CD8-positive, alpha-beta memory T cell (primary cell): ENCODE results near the gene KHDC4. TPM values are rescaled to one million over a fixed set of nuclear protein-coding genes. Genes with fewer than 3 reads are reported as not detected.
A peak's percentile ranks its signal among the peaks of the same experiment; 100 is the strongest.

Experiments used
- CTCF ChIA-PET: fragments of 350-600 bp; sonication (Branson Sonifier 250); formaldehyde crosslinking; loops from one replicate; lab custom pipeline; 2021; ENCODE audit warnings: antibody characterized with exemption; lab: Charles Lee
- POLR2A ChIA-PET: fragments of 350-600 bp; sonication (Branson Sonifier 250); formaldehyde crosslinking; loops from one replicate; lab custom pipeline; 2021; ENCODE audit warnings: antibody characterized with exemption; lab: Charles Lee
- DNase-seq, 5 donors: peaks; one replicate each; pipeline versions ENCODE4 v3.0.0 to v3.0.0-alpha.2; 2020 to 2022; ENCODE audit warnings: mixed read lengths in 1 of 5
- H3K27ac ChIP-seq: one replicate; pipeline ENCODE4 v1.7.0; 2013; ENCODE audit warnings: low read depth, mild to moderate bottlenecking, low read length, moderate library complexity
- H3K27me3 ChIP-seq: 2 replicates; pipeline ENCODE4 v1.7.0; 2013; ENCODE audit warnings: low read length, mild to moderate bottlenecking; ENCODE audit not compliant: insufficient read depth, poor library complexity, severe bottlenecking
- H3K36me3 ChIP-seq: 2 replicates; pipeline ENCODE4 v1.7.0; 2013; ENCODE audit warnings: mild to moderate bottlenecking, low read length, moderate library complexity; ENCODE audit not compliant: insufficient read depth
- H3K4me1 ChIP-seq: 2 replicates; pipeline ENCODE4 v1.7.0; 2013; ENCODE audit warnings: mild to moderate bottlenecking, low read length, moderate library complexity; ENCODE audit not compliant: insufficient read depth
- H3K4me3 ChIP-seq: 2 replicates; pipeline ENCODE4 v1.7.0; 2013; ENCODE audit warnings: mild to moderate bottlenecking, low read length
- H3K9me3 ChIP-seq: 2 replicates; pipeline ENCODE4 v1.7.0; 2013; ENCODE audit warnings: mild to moderate bottlenecking, low read length
- H3K27ac Mint-ChIP-seq, 8 donors: one replicate each; pipeline ENCODE4 v1.8.0; 2020 to 2021; ENCODE audit warnings: mixed read lengths in 8 of 8, mild to moderate bottlenecking in 6 of 8, inconsistent platforms in 3 of 8, moderate library complexity in 3 of 8
- H3K27me3 Mint-ChIP-seq, 2 donors: one replicate each; pipeline ENCODE4 v1.8.0; 2020 to 2021; ENCODE audit warnings: mixed read lengths in 2 of 2, mild to moderate bottlenecking in 1 of 2, moderate library complexity in 1 of 2
- H3K36me3 Mint-ChIP-seq, 3 donors: one replicate each; pipeline ENCODE4 v1.8.0; 2020 to 2021; ENCODE audit warnings: mixed read lengths in 3 of 3, inconsistent platforms in 1 of 3, mild to moderate bottlenecking in 1 of 3
- H3K4me1 Mint-ChIP-seq, 3 donors: one replicate each; pipeline ENCODE4 v1.8.0; 2020 to 2021; ENCODE audit warnings: mixed read lengths in 3 of 3, inconsistent platforms in 1 of 3, mild to moderate bottlenecking in 1 of 3
- H3K4me3 Mint-ChIP-seq, 7 donors: one replicate each; pipeline ENCODE4 v1.8.0; 2020 to 2021; ENCODE audit warnings: mixed read lengths in 7 of 7, mild to moderate bottlenecking in 6 of 7, moderate library complexity in 4 of 7, inconsistent platforms in 2 of 7
- H3K9me3 Mint-ChIP-seq, 5 donors: one replicate each; pipeline ENCODE4 v1.8.0; 2020 to 2022; ENCODE audit warnings: mixed read lengths in 5 of 5, mild to moderate bottlenecking in 3 of 5, moderate library complexity in 2 of 5, inconsistent platforms in 1 of 5
- polyA plus RNA-seq: library from polyadenylated mRNA; unstranded; fragments of 300-500 nt; fragmentation: Illumina TruSeq; gene quantifications from one replicate; pipeline ENCODE4 v1.2.3, GENCODE V29; 2021
- total RNA-seq, 2 experiments: library from RNA; stranded (reverse); gene quantifications; one replicate each; pipeline ENCODE4 v1.2.3, GENCODE V29; 2021

The KHDC4 gene
- total and polyA plus RNA-seq, 3 experiments from 2014 or later: 8.2 to 61.2 (median 58.8) TPM

DNA sequence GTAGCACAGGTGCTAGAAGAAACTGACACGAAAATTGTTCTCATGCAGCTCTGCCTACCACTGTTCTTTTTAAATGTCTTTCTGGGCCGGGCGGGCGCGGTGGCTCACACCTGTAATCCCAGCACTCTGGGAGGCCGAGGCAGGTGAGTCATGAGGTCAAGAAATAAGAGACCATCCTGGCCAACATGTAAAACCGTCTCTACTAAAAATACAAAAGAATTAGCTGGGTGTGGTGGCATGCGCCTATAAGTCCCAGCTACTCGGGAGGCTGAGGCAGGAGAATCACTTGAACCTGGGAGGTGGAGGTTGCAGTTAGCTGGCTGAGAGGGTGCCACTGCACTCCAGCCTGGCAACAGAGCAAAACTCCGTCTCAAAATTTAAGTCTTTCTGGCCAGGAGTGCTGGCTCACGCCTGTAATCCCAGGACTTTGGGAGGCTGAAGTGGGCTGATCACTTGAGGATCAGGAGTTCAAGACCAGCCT, 22.1 kb downstream of the KHDC4 start:
- Histone ChIP-seq H3K36me3 (peaks cover 36% of the 10 kb centered on the region), H3K4me3 (no peak overlapping the region), H3K27ac (no peak overlapping the region), H3K27me3 (no peaks in the 10 kb centered on the region), H3K9me3 (no peaks in the 10 kb centered on the region), H3K4me1 (peaks cover 22% of the 10 kb centered on the region)
- ChIA-PET CTCF (no interaction called here), POLR2A (interaction anchor here (0.6 kb wide), 1 partner anchor 593 kb away, joined by 3 read pairs; no protein-coding TSS in a partner anchor)
- Mint-ChIP-seq H3K27ac (peak overlapping the region; percentile 89 to 100 (median 97)), H3K4me1 (peaks cover 23 to 34% (median 32%) of the 10 kb centered on the region in 3 donors), H3K27me3 (no peaks in the 10 kb centered on the region), H3K4me3 (peak overlapping the region; percentile 91 to 100 (median 97)), H3K36me3 (peaks cover 9 to 86% (median 12%) of the 10 kb centered on the region in 3 donors), H3K9me3 (no peaks in the 10 kb centered on the region)
- no peak for DNase-seq

DNA sequence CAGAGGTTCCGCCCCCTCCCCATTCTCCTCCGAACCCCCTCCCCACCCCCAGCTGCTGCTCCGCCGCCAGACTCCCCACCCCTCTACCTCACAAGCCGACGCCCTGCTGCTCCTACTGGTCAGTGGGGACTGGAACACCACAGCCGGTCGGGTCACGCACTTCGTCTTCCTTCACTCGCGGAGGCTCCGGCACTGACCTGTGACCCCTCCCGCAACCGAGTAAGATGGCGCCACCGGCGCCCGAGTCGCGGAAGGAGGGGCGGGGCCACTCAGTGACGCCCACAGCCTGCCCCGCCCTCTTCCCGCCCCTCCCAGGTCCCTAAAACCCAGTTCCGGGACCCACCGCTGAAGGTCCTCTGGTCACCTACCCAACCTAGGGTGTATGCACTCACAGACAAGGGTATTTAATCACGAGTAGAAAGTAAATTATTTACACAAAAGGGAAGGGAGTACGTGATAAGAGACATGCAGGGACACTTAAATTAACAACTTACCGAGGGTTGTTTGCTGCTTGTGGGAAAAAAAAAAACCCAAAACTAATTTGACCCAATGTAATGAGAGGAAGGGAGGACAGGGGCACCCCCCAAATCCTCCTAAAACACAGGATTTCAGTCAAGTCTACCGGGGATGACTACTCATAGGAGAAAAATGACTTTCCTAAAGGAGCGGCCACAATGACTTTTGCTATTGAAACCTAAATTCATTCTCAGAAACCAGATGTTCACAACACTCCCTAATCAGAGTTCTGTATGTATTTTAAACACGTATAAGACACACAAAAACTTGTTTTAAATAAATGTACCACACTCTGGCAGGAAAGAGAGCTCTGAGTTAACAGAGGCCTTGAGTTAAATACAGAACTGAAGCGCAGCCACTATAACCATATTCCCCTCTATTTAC, 22.8 kb downstream of the KHDC4 start, which contains the start of gene RIT1:
Gene RIT1 (minus strand): TSS at position 194 of the 900 bp plus-strand sequence. CDS start 588 bp downstream, outside the sequence.
- Mint-ChIP-seq H3K4me1 (peaks cover 23 to 34% (median 32%) of the 10 kb centered on the region in 3 donors), H3K27ac (peak within 1 kb of the TSS; percentile 89 to 100 (median 97)), H3K4me3 (peak within 1 kb of the TSS; percentile 91 to 100 (median 97)), H3K9me3 (no peaks in the 10 kb centered on the region), H3K36me3 (peaks cover 7 to 82% (median 9%) of the 10 kb centered on the region in 3 donors), H3K27me3 (no peaks in the 10 kb centered on the region)
- Histone ChIP-seq H3K9me3 (no peaks in the 10 kb centered on the region), H3K27me3 (no peaks in the 10 kb centered on the region), H3K4me1 (peaks cover 22% of the 10 kb centered on the region), H3K36me3 (peaks cover 32% of the 10 kb centered on the region), H3K4me3 (peak within 1 kb of the TSS; percentile 86), H3K27ac (peak within 1 kb of the TSS; percentile 80)
- CTCF ChIA-PET: no interaction called here
- POLR2A ChIA-PET: interaction anchor here (0.6 to 1.0 kb wide), 2 partner anchors 51 to 594 kb away, joined by 3 read pairs; no protein-coding TSS in a partner anchor
- peak; percentile 77 to 91 (median 86) for DNase-seq

DNA sequence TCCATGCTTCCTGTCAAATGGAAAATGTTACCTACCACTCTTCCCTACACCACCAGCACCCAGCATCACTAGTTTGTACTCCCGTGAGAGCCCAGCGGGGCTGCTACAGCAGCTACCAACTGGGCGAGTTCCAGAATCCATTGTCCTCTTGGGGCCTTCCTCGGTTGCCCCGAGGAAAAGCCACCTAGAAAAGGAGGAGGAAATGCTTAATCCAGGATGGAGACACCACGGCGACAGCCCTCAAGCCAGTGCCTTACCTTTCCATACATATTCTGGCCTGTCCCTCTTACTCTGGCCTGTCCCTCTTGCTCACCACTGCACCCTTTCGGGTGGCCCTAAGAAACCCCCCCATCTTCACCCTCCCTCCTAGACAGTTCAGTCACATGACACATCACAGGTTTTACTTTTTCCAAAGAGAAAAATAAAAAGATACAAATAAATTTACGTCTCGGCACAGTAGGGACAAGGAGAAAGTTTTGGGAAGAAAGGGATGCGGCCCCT, 23.5 kb downstream of the KHDC4 start:
- H3K4me1 Mint-ChIP-seq: peaks cover 23 to 34% (median 32%) of the 10 kb centered on the region in 3 donors
- H3K4me3 Mint-ChIP-seq: peak overlapping the region; percentile 91 to 100 (median 97)
- H3K9me3 ChIP-seq: no peaks in the 10 kb centered on the region
- POLR2A ChIA-PET: interaction anchor here (1.0 kb wide), 1 partner anchor 50 kb away, joined by 3 read pairs; no protein-coding TSS in a partner anchor
- peaks cover 25% of the 10 kb centered on the region for H3K36me3 ChIP-seq
- H3K36me3 Mint-ChIP-seq: peaks cover 4 to 79% (median 8%) of the 10 kb centered on the region in 3 donors
- peaks cover 22% of the 10 kb centered on the region for H3K4me1 ChIP-seq
- H3K27ac ChIP-seq: peak overlapping the region; percentile 80
- no peaks in the 10 kb centered on the region for H3K27me3 ChIP-seq
- peak in 2 of 5 donors; percentile 14 to 26 for DNase-seq
- H3K4me3 ChIP-seq: peak overlapping the region; percentile 86
- CTCF ChIA-PET: interaction anchor here (0.6 kb wide), 1 partner anchor 562 kb away, joined by 3 read pairs; no protein-coding TSS in a partner anchor
- H3K27ac Mint-ChIP-seq: peak overlapping the region; percentile 89 to 100 (median 97)
- H3K27me3 Mint-ChIP-seq: no peaks in the 10 kb centered on the region
- no peaks in the 10 kb centered on the region for H3K9me3 Mint-ChIP-seq

DNA sequence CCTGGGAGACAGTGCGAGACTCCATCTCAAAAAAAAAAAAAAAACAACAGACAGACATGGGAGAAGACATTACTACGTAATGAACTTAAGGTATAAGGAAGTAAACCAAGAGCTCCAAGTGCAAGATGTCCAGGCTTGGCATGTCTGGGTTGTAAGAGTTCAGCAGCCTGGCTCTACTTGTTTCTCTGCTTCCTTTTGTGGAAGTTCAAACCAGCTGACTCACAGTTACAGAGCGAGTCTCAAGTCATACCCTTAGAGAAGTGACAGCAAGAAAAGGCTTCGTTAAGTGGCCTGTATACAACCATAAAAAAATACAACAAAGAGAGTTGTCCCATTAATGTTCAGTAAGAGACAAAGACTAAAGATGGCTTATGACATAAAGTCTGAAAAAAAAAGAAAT, 24.3 kb downstream of the KHDC4 start:
- Histone ChIP-seq H3K4me1 (peaks cover 22% of the 10 kb centered on the region), H3K9me3 (no peaks in the 10 kb centered on the region), H3K27ac (peak overlapping the region; percentile 80), H3K4me3 (peak overlapping the region; percentile 86), H3K36me3 (peaks cover 28% of the 10 kb centered on the region), H3K27me3 (no peaks in the 10 kb centered on the region)
- ChIA-PET POLR2A (interaction anchor here (1.0 kb wide), 1 partner anchor 49 kb away, joined by 3 read pairs; no protein-coding TSS in a partner anchor), CTCF (interaction anchor here (0.6 kb wide), 1 partner anchor 561 kb away, joined by 3 read pairs; no protein-coding TSS in a partner anchor)
- H3K4me1 Mint-ChIP-seq: peaks cover 23 to 34% (median 32%) of the 10 kb centered on the region in 3 donors
- H3K9me3 Mint-ChIP-seq: no peaks in the 10 kb centered on the region
- H3K4me3 Mint-ChIP-seq: peak overlapping the region; percentile 91 to 100 (median 97)
- DNase-seq: no peak
- no peaks in the 10 kb centered on the region for H3K27me3 Mint-ChIP-seq
- peak overlapping the region; percentile 50 to 100 (median 97) for H3K27ac Mint-ChIP-seq
- peaks cover 4 to 77% (median 8%) of the 10 kb centered on the region in 3 donors for H3K36me3 Mint-ChIP-seq

DNA sequence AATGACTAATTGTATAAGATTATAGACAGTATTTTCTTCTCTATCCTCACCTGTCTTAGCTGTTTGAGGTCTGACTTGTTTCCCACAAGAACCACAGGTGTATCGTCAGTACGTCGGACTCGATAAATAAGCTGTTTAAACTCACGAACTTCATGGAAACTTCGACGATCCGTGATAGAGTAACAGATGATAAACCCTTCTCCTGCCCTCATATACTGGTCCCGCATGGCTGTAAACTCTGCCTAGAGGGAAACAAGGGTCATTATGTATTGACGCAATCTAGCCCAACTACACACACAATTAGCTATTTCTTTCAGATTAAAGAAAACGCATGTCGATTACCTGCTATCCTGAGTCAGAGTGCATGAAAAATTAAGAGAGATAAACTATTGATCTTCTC, 30.0 kb downstream of the KHDC4 start:
- H3K27ac ChIP-seq: no peak overlapping the region
- ChIA-PET CTCF (interaction anchor here (1.2 to 1.3 kb wide), 2 partner anchors 9 to 58 kb away, joined by 3 to 5 read pairs; no protein-coding TSS in a partner anchor), POLR2A (no interaction called here)
- Mint-ChIP-seq H3K9me3 (no peaks in the 10 kb centered on the region), H3K27me3 (no peaks in the 10 kb centered on the region), H3K27ac (peak overlapping the region in 3 of 8 donors; percentile 3 to 19 (median 14)), H3K4me1 (peaks cover 1 to 15% (median 4%) of the 10 kb centered on the region in 3 donors), H3K4me3 (no peak overlapping the region), H3K36me3 (peaks cover 6 to 74% (median 18%) of the 10 kb centered on the region in 3 donors)
- peaks cover under 1% of the 10 kb centered on the region for H3K4me1 ChIP-seq
- H3K9me3 ChIP-seq: no peaks in the 10 kb centered on the region
- H3K27me3 ChIP-seq: no peaks in the 10 kb centered on the region
- no peak for DNase-seq
- H3K4me3 ChIP-seq: no peak overlapping the region
- H3K36me3 ChIP-seq: peaks cover 49% of the 10 kb centered on the region

DNA sequence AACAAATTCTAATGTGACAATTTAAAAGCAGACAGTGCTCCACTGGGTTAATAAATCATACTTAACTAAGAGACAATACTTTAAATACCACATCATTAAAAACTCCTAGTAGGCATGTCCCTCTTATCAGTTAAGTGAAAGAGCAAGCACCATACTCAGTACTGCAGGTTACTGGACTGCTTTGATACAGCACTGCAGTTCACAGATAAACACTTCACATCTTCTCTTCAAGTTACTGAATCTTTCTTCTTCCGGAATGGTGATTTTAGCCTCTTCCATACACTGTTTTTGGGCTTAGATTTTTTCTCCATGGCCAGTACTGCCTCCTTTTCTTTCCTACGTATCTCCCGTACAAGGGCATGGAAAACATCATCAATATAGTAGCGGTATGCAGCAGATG, 34.1 kb downstream of the KHDC4 start:
- Mint-ChIP-seq H3K4me1 (peaks cover 5 to 10% (median 6%) of the 10 kb centered on the region in 3 donors), H3K36me3 (peaks cover 6 to 71% (median 21%) of the 10 kb centered on the region in 3 donors), H3K27me3 (no peaks in the 10 kb centered on the region), H3K27ac (peak overlapping the region in 3 of 8 donors; percentile 7 to 62 (median 15)), H3K9me3 (no peaks in the 10 kb centered on the region), H3K4me3 (no peak overlapping the region)
- Histone ChIP-seq H3K4me3 (no peak overlapping the region), H3K4me1 (no peaks in the 10 kb centered on the region), H3K27ac (no peak overlapping the region), H3K9me3 (no peaks in the 10 kb centered on the region), H3K27me3 (no peaks in the 10 kb centered on the region), H3K36me3 (peaks cover 44% of the 10 kb centered on the region)
- POLR2A ChIA-PET: interaction anchor here (0.7 kb wide), 1 partner anchor 1701 kb away, joined by 3 read pairs; no protein-coding TSS in a partner anchor
- DNase-seq: no peak
- CTCF ChIA-PET: no interaction called here

DNA sequence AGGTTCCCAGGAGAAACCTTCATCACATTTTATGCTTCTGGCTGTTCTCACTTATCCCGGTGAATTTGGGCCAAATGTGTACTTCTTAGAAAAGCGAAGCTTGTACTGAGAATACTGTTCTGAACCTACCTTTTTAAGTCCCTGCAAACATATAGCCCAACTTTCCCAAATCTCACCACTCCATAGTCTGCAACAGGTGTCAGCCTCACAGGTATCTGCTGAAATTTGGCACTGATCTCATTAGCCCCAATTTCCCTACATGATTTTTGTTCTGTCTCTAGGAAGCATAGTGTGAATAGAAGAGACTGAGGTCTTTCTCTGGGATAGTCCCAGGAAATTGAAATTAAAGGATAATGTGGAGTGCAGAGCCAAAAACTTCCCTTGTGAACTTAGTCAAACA, 34.5 kb downstream of the KHDC4 start:
- H3K27ac Mint-ChIP-seq: peak overlapping the region in 5 of 8 donors; percentile 7 to 62 (median 26)
- no peaks in the 10 kb centered on the region for H3K9me3 Mint-ChIP-seq
- DNase-seq: no peak
- no peaks in the 10 kb centered on the region for H3K27me3 ChIP-seq
- H3K27ac ChIP-seq: no peak overlapping the region
- ChIA-PET CTCF (no interaction called here), POLR2A (interaction anchor here (0.7 kb wide), 1 partner anchor 1700 kb away, joined by 3 read pairs; no protein-coding TSS in a partner anchor)
- H3K4me1 ChIP-seq: no peaks in the 10 kb centered on the region
- no peak overlapping the region for H3K4me3 ChIP-seq
- no peaks in the 10 kb centered on the region for H3K9me3 ChIP-seq
- H3K36me3 ChIP-seq: peaks cover 40% of the 10 kb centered on the region
- no peak overlapping the region for H3K4me3 Mint-ChIP-seq
- H3K27me3 Mint-ChIP-seq: no peaks in the 10 kb centered on the region
- H3K4me1 Mint-ChIP-seq: peaks cover 5 to 9% (median 6%) of the 10 kb centered on the region in 3 donors
- H3K36me3 Mint-ChIP-seq: peaks cover 6 to 66% (median 19%) of the 10 kb centered on the region in 3 donors
